ENCODE measurements around the gene RNASE13. TPM values are rescaled to one million over a fixed set of nuclear protein-coding genes. Genes with fewer than 3 reads are reported as not detected.
"Not testable (repeated sequence)": the region's sequence is repeated elsewhere in the genome, so short reads cannot be mapped to it uniquely, and the experiment has no call there.

Gene RNASE13
- total and polyA plus RNA-seq, 5 experiments from 2014 or later, result not detected

DNA sequence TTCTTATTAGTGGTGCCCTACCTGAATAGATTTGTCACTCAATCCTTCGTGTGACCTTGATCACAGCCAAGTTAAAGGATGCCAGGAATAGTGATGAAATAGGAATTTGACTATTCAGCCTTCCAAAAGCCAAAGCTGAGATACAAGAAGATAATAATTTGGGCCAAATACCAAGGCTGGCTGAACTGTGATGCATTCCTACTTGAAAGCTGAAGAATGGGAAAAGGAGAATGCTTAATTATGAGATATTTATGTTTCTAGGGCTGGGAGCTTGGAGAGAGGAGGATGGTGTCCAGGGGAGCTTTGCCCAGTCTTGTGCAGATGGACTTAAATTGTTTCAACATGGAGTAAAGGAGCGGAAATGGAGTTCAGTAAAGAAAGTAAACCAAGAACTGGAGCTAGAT, 12.8 kb upstream of the RNASE13 start:
- no peak for DNase-seq
- POLR2A ChIA-PET, result no interaction called here

DNA sequence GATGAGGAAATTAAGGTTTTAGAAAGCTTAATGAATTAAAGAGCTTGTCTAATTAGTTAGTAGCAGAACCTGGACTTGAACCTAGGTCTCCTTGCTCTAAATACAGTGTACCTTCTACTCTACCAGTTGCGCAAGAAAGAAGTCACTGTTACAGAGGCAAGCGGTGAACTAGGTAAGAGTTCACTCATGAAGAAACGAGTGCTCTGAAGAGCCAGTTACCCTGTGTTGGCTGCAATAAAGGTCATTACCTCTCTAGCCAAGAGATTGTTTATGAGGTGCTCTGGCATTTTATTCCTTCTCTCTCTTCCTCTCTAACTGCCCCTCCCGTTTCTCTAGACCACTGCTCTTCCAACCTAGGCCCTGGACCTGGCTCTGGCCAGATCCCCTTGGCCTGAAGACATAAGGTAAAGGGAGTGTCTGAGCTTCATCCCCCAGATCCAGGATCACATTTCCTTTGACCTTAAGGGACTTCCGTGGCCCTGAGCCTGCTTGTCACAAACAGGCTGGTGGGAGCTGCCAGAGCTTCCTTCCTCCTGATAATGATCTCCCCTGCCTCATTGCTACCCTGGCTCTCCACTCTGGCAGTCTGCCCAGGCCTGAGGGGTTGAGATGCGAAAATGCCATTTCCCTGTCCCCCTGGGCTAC, 9.5 kb upstream of the RNASE13 start:
- POLR2A ChIA-PET, result interaction anchor here (1.2 kb wide), 1 partner anchor 27 kb away, joined by 3 read pairs; no protein-coding TSS in a partner anchor
- Mint-ChIP-seq H3K4me1 (peaks cover 5 to 8% (median 7%) of the 10 kb centered on the region in 4 donors), H3K27ac (peak overlapping the region in 2 of 10 donors; percentile 38 to 66), H3K27me3 (peaks cover 10 to 23% (median 13%) of the 10 kb centered on the region in 5 donors), H3K36me3 (no peaks in the 10 kb centered on the region), H3K4me3 (no peak overlapping the region), H3K9me3 (no peaks in the 10 kb centered on the region)
- no peak for ATAC-seq
- DNase-seq, result no peak

More for the DNA sequence above, 12.8 kb upstream of the RNASE13 start:
- peaks cover 7 to 18% (median 13%) of the 10 kb centered on the region in 5 donors for H3K27me3 Mint-ChIP-seq
- H3K4me1 Mint-ChIP-seq, result peaks cover 5 to 8% (median 7%) of the 10 kb centered on the region in 4 donors
- ATAC-seq, result no peak
- H3K4me3 Mint-ChIP-seq, result no peak overlapping the region
- no peaks in the 10 kb centered on the region for H3K9me3 Mint-ChIP-seq
- no peak overlapping the region for H3K27ac Mint-ChIP-seq
- no peaks in the 10 kb centered on the region for H3K36me3 Mint-ChIP-seq

DNA sequence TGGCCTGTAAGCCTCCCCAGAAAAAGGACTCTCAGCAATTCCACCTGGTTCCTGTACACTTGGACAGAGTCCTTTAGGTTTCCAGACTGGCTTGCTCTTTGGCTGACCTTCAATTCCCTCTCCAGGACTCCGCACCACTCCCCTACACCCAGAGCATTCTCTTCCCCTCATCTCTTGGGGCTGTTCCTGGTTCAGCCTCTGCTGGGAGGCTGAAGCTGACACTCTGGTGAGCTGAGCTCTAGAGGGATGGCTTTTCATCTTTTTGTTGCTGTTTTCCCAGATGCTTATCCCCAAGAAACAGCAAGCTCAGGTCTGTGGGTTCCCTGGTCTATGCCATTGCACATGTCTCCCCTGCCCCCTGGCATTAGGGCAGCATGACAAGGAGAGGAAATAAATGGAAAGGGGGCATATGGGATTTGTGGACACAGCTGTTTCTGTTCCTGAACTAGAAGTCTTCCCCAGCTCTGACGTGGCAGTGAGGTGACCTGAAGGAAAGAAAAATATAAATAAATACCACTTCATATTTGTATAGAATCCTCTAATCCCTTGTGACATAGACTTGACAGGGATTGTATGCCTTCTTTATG, 8.9 kb upstream of the RNASE13 start:
- Mint-ChIP-seq H3K9me3 (no peaks in the 10 kb centered on the region), H3K27me3 (peaks cover 10 to 23% (median 13%) of the 10 kb centered on the region in 5 donors), H3K4me1 (peaks cover 5 to 8% (median 7%) of the 10 kb centered on the region in 4 donors), H3K27ac (peak overlapping the region in 3 of 10 donors; percentile 23 to 63 (median 39)), H3K4me3 (no peak overlapping the region), H3K36me3 (no peaks in the 10 kb centered on the region)
- DNase-seq, result no peak
- ATAC-seq, result no peak
- POLR2A ChIA-PET, result interaction anchor here (1.2 kb wide), 1 partner anchor 26 kb away, joined by 3 read pairs; no protein-coding TSS in a partner anchor

DNA sequence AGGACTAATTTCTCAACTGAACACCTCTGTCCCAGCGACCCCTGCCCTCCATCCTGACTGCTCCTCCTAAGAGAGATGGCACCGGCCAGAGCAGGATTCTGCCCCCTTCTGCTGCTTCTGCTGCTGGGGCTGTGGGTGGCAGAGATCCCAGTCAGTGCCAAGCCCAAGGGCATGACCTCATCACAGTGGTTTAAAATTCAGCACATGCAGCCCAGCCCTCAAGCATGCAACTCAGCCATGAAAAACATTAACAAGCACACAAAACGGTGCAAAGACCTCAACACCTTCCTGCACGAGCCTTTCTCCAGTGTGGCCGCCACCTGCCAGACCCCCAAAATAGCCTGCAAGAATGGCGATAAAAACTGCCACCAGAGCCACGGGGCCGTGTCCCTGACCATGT, 8.3 kb upstream of the RNASE13 start:
- H3K4me3 Mint-ChIP-seq, result no peak overlapping the region
- H3K27me3 Mint-ChIP-seq, result peaks cover 10 to 23% (median 13%) of the 10 kb centered on the region in 5 donors
- ATAC-seq (no peak), DNase-seq (no peak)
- peaks cover 5 to 8% (median 7%) of the 10 kb centered on the region in 4 donors for H3K4me1 Mint-ChIP-seq
- no peaks in the 10 kb centered on the region for H3K36me3 Mint-ChIP-seq
- peak overlapping the region in 1 of 10 donors; percentile 32 for H3K27ac Mint-ChIP-seq
- H3K9me3 Mint-ChIP-seq, result no peaks in the 10 kb centered on the region
- POLR2A ChIA-PET, result interaction anchor here (1.2 kb wide), 1 partner anchor 26 kb away, joined by 3 read pairs; no protein-coding TSS in a partner anchor

DNA sequence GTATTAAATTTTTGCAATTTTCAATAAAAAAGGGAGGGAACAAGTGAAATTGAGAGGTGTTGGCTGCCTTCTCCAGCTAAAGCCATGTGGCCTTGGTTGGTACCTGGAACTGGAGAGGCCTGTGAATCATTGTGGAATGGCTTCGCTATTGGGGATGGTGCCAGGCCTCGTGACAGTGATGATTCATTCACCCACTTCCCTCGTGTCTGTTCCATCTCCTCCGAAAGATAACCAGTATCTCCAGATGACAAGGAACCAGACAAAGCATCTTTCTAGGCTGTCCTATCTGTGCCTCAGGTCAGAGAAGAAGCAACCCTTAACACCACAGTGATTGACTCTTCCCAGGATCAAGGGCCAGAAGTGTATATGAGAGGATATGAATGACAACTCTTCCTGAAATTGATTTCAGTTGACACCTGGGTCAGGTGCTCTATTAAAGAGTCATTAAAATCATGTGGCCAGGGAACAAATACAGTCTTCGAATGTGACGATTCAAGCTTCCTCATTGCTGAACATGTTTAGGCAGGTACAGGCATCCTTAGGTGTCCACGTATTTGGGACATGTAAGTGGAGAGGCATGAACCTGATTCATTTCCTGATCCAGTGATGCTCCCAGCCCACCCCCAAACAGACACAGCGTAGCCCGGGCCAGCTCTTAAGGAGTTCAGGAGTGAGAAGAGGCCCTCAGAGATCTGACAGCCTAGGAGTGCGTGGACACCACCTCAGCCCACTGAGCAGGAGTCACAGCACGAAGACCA, 7.2 kb upstream of the RNASE13 start, which contains the start of gene RNASE7:
Gene RNASE7 (plus strand): TSS at position 687 of the 758 bp plus-strand sequence. CDS start 631 bp downstream, outside the sequence.
- Mint-ChIP-seq H3K27ac (peak within 1 kb of the TSS in 3 of 10 donors; percentile 4 to 56 (median 32)), H3K36me3 (no peaks in the 10 kb centered on the region), H3K4me1 (peaks cover 5 to 8% (median 7%) of the 10 kb centered on the region in 4 donors), H3K4me3 (no peak within 1 kb of the TSS), H3K27me3 (peaks cover 7 to 22% (median 13%) of the 10 kb centered on the region in 5 donors), H3K9me3 (no peaks in the 10 kb centered on the region)
- DNase-seq (no peak), ATAC-seq (no peak)
- POLR2A ChIA-PET, result no interaction called here

DNA sequence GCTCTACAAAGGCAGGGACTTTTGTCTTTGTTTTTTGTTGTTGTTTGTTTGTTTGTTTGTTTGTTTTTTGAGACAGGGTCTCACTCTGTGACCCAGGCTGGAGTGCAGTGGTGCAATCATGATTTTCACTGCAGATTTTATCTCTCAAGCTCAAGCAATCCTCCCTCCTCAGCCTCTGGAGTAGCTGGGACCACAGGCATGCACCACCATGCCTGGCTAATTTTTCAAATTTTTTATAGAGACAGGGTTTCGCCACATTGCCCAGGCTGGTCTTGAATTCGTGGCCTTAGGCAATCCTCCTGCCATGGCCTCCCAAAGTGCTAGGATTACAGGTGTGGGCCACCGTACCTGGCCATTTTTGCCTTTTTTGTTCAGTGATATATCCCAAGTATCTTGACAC, 6.3 kb upstream of the RNASE13 start:
- H3K4me3 Mint-ChIP-seq, H3K36me3 Mint-ChIP-seq: not testable (repeated sequence)
- POLR2A ChIA-PET, result interaction anchor here (0.6 to 2.9 kb wide), 3 partner anchors 9 to 49 kb away, joined by 3 to 14 read pairs (median 3); no protein-coding TSS in a partner anchor

DNA sequence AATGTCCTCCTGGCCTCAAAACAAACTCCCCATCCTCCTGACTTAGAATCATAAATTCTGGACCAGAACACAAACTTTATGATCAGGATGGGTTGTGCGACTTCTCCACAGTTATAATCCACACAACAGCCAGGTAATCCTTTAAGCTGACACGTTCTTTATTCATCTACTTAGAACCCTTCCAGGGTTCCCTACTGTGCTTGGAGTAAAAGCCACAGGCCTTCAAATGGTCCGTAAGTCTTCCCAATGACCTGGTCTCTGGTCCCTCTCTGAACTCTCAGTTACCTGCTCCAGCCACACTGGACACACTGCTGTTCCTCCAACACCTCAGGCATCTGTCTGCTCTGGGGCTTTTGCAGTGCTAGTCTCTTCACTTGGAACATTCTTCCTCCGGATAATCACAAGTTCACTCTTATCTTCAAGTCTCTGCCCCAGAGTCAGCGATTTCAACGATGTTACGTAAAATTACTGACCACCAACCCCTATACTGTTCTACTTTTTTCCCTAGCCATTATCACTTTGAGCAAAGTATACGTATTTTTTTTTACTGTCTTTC, 5.8 kb upstream of the RNASE13 start:
- no peaks in the 10 kb centered on the region for H3K36me3 Mint-ChIP-seq
- H3K9me3 Mint-ChIP-seq, result no peaks in the 10 kb centered on the region
- POLR2A ChIA-PET, result interaction anchor here (0.7 to 2.9 kb wide), 2 partner anchors 9 to 26 kb away, joined by 3 to 14 read pairs; no protein-coding TSS in a partner anchor

More for the DNA sequence above, 6.3 kb upstream of the RNASE13 start:
- ATAC-seq, H3K4me1 Mint-ChIP-seq, DNase-seq, H3K9me3 Mint-ChIP-seq, H3K27ac Mint-ChIP-seq: not testable (repeated sequence)
- peaks cover 7 to 22% (median 13%) of the 10 kb centered on the region in 5 donors for H3K27me3 Mint-ChIP-seq

DNA sequence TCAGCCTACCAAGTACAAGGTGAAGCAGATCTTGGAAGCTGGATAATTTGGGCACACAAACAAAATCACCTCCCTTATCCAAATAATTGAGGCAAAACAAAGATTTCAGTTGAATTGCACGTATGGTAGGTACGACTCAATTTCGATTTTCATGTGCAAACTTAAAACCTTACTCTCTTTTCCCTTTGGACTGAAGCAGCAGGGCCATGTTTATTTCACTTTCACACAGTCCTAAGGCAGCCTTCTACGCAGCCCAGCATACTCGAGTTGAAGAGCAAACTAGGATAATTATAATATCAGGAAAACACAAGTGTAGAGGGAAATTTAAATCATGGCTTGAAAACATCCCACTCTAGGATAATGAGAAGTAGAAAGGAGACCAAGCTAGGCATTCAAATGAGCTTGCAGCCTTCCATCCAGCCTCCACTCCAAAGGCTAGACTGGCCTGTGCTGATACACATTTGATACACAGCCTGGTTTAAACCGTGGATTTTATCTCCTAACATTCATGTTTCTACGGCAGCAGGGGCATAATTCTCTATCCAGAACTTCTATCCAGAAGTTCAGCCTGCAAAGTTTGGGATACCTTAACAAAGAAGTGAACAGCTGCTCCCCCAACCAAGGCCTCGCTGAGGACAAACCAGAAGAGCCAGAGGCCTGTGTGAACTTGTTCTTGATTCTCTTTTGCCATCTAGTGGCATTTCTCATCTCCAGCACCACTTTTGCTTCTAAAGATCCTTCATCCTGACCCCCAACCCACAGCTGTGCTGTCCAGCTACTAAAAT, 5.2 kb upstream of the RNASE13 start:
- Mint-ChIP-seq H3K4me3 (no peak overlapping the region), H3K36me3 (no peaks in the 10 kb centered on the region), H3K27me3 (peaks cover 6 to 19% (median 12%) of the 10 kb centered on the region in 5 donors), H3K9me3 (no peaks in the 10 kb centered on the region), H3K4me1 (peaks cover 6 to 8% (median 7%) of the 10 kb centered on the region in 4 donors), H3K27ac (no peak overlapping the region)
- peak; percentile 85 to 91 for ATAC-seq
- POLR2A ChIA-PET, result interaction anchor here (2.9 kb wide), 1 partner anchor 25 kb away, joined by 14 read pairs; no protein-coding TSS in a partner anchor
- DNase-seq, result peak in 7 of 10 donors; percentile 8 to 65 (median 37)

More for the DNA sequence above, 5.8 kb upstream of the RNASE13 start:
- Mint-ChIP-seq H3K4me3 (no peak overlapping the region), H3K4me1 (peaks cover 5 to 8% (median 7%) of the 10 kb centered on the region in 4 donors), H3K27ac (no peak overlapping the region), H3K27me3 (peaks cover 7 to 22% (median 13%) of the 10 kb centered on the region in 5 donors)
- no peak for ATAC-seq
- DNase-seq, result no peak

DNA sequence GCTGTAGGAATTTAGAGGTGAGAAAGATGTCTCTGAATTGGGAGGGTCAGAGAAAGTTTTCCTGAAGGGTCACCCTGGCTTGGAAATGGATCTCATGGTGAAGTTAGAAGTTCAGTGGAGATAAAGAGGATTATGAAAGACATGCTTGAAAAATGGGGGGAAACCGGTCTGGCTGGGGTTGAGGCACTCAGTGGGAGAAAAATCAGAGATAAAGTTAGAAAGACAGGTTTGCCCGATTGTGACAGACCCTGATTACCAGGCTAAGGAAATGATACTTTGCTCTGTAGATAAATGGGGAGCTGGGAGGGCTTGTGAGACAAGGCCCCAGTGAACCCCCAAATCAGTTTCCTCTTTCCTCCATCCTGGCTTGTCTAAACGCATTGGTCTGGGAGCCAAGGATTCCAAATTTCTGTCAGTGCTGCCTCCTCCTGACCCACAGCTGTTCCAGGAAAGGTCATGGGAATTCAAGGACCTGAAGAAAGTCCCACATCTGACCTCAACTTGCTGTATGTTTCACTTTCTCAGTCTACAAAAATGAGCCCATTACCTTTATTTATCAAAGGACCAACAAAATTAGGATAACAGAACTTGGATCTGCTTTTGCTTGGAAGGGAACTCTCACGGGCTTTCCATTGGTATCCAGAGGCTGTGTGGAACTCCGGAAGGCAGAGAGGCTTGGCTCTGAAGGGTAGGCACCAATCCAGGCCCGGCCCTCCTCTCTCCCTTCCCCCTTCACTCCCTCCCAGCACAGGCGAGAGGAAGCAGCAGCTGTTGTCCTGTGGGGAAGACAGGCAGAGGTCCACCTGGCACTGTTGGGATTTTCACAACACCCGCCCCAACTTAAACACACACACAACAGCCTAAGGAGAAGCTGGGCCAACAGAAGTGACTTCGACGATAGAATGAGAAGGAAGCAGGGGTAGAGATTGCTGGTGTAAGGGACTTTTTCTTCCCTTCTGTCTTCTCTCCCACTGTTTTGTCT, 4.1 kb upstream of the RNASE13 start:
- ATAC-seq, result no peak
- Mint-ChIP-seq H3K4me3 (no peak overlapping the region), H3K4me1 (peaks cover 0 to 1% (median 0%) of the 10 kb centered on the region in 4 donors), H3K36me3 (no peaks in the 10 kb centered on the region), H3K27ac (peak overlapping the region in 2 of 10 donors; percentile 1 to 12), H3K27me3 (peaks cover 6 to 19% (median 9%) of the 10 kb centered on the region in 5 donors), H3K9me3 (no peaks in the 10 kb centered on the region)
- DNase-seq, result no peak
- POLR2A ChIA-PET, result interaction anchor here (2.9 kb wide), 1 partner anchor 24 kb away, joined by 14 read pairs; no protein-coding TSS in a partner anchor

DNA sequence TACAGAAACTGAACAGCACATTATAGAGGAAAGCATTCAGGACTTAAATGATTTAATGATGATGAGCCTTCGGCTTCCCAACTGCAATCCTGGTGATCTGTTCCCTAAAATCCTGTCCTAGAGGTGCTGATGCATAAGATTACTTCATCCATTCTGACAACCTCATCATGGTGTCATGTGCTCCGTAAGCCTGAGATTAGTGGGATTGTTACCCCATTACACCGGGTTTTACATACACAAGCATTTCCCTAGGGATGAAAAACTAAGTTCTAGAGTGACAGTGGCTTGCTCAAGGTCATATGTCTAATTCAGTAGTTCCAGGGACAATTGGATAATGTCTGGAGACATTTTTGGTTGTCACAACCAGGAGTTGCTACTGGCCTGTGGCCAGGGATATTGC, 2.5 kb upstream of the RNASE13 start:
- Mint-ChIP-seq H3K36me3 (no peaks in the 10 kb centered on the region), H3K27ac (no peak overlapping the region), H3K27me3 (peaks cover 0 to 11% (median 5%) of the 10 kb centered on the region in 5 donors), H3K9me3 (no peaks in the 10 kb centered on the region), H3K4me3 (no peak overlapping the region), H3K4me1 (peaks cover 0 to 1% (median 0%) of the 10 kb centered on the region in 4 donors)
- DNase-seq (no peak), ATAC-seq (no peak)
- POLR2A ChIA-PET, result no interaction called here
